Trophoblast cell (in vitro differentiated cells and primary cell): ENCODE measurements around the gene SETX.
"Not testable (repeated sequence)": the region's sequence is repeated elsewhere in the genome, so short reads cannot be mapped to it uniquely, and the experiment has no call there.

Source experiments
- DNase-seq, 2 donors: peaks; one replicate each; pipeline ENCODE4 v3.0.0-alpha.2; 2016
- H2AFZ ChIP-seq: 2 replicates; pipeline ENCODE4 v1.6.1; 2013; ENCODE audit warnings: low read length, moderate library complexity, mild to moderate bottlenecking; ENCODE audit not compliant: insufficient read depth, poor library complexity
- H2AK5ac ChIP-seq: 2 replicates; pipeline ENCODE4 v1.6.1; 2013; ENCODE audit warnings: mild to moderate bottlenecking, low read length
- H2BK120ac ChIP-seq: 2 replicates; pipeline ENCODE4 v1.6.1; 2013; ENCODE audit warnings: low read length, mild to moderate bottlenecking, moderate library complexity; ENCODE audit not compliant: insufficient read depth, poor library complexity
- H2BK12ac ChIP-seq: 2 replicates; pipeline ENCODE4 v1.6.1; 2013; ENCODE audit warnings: mild to moderate bottlenecking, low read length, moderate library complexity
- H2BK5ac ChIP-seq: 2 replicates; pipeline ENCODE4 v1.6.1; 2013; ENCODE audit warnings: low read length, low read depth, moderate library complexity, mild to moderate bottlenecking; ENCODE audit not compliant: poor library complexity
- H3K14ac ChIP-seq: 2 replicates; pipeline ENCODE4 v1.6.1; 2013; ENCODE audit warnings: mild to moderate bottlenecking, low read length
- H3K18ac ChIP-seq: 2 replicates; pipeline ENCODE4 v1.6.1; 2013; ENCODE audit warnings: mild to moderate bottlenecking, low read length
- H3K23ac ChIP-seq: 2 replicates; pipeline ENCODE4 v1.6.1; 2013; ENCODE audit warnings: low read length
- H3K27ac ChIP-seq: 2 replicates; pipeline ENCODE4 v1.5.1; 2013; ENCODE audit warnings: low read depth, mild to moderate bottlenecking, inconsistent platforms, low read length, moderate library complexity
- H3K27me3 ChIP-seq: 2 replicates; pipeline ENCODE4 v1.6.1; 2013; ENCODE audit warnings: inconsistent platforms, mild to moderate bottlenecking, low read length, moderate library complexity; ENCODE audit not compliant: insufficient read depth
- H3K36me3 ChIP-seq, 2 experiments: 1 replicate in 1 of 2; 2 replicates in 1 of 2; pipeline ENCODE4 v1.6.1; 2013; ENCODE audit warnings: low read length in 2 of 2, mild to moderate bottlenecking in 2 of 2, moderate library complexity in 1 of 2; ENCODE audit not compliant: insufficient read depth in 2 of 2, control insufficient read depth in 1 of 2
- H3K4ac ChIP-seq: 2 replicates; pipeline ENCODE4 v1.6.1; 2013; ENCODE audit warnings: low read depth, mild to moderate bottlenecking, low read length, moderate library complexity
- H3K4me1 ChIP-seq, 2 experiments: 1 replicate in 1 of 2; 2 replicates in 1 of 2; pipeline ENCODE4 v1.6.1; 2013; ENCODE audit warnings: low read length in 2 of 2, mild to moderate bottlenecking in 2 of 2, moderate library complexity in 1 of 2; ENCODE audit not compliant: insufficient read depth in 2 of 2, control insufficient read depth in 1 of 2
- H3K4me2 ChIP-seq: 2 replicates; pipeline ENCODE4 v1.6.1; 2013; ENCODE audit warnings: inconsistent platforms, mild to moderate bottlenecking, low read length, moderate library complexity
- H3K4me3 ChIP-seq: 2 replicates; pipeline ENCODE4 v1.5.1; 2013; ENCODE audit warnings: mild to moderate bottlenecking, low read depth, low read length, inconsistent platforms
- H3K79me1 ChIP-seq: one replicate; pipeline ENCODE4 v1.6.1; 2013; ENCODE audit warnings: low read length
- H3K79me2 ChIP-seq: 2 replicates; pipeline ENCODE4 v1.6.1; 2013; ENCODE audit warnings: low read length, mild to moderate bottlenecking; ENCODE audit not compliant: control insufficient read depth, insufficient read depth, poor library complexity
- H3K9ac ChIP-seq: 2 replicates; pipeline ENCODE4 v1.6.1; 2013; ENCODE audit warnings: mild to moderate bottlenecking, low read length
- H3K9me3 ChIP-seq: 2 replicates; pipeline ENCODE4 v1.6.1; 2013; ENCODE audit warnings: low read depth, mild to moderate bottlenecking, control low read depth, inconsistent platforms, low read length; ENCODE audit not compliant: insufficient read depth
- H4K12ac ChIP-seq: 2 replicates; pipeline ENCODE4 v1.6.1; 2013; ENCODE audit warnings: low read depth, mild to moderate bottlenecking, low read length, moderate library complexity
- H4K8ac ChIP-seq: 2 replicates; pipeline ENCODE4 v1.6.1; 2013; ENCODE audit warnings: low read depth, mild to moderate bottlenecking, low read length, moderate library complexity
- H4K91ac ChIP-seq: one replicate; pipeline ENCODE4 v1.6.1; 2013; ENCODE audit warnings: low read depth, mild to moderate bottlenecking, low read length, moderate library complexity
- WGBS: extraction: QIAGEN DNeasy Blood & Tissue Kit; methylation state at CpG from one replicate; pipeline ENCODE4 v1.1.7; 2013; ENCODE audit warnings: missing lambda C conversion rate; ENCODE audit not compliant: insufficient read length, insufficient coverage; ENCODE audit errors: extremely low coverage; 5-methylcytosine and 5-hydroxymethylcytosine counted together

The SETX gene

GRCh38 chr9:132377769-132378168 lies 23.0 kb upstream of the SETX start:
- H3K4ac ChIP-seq, H4K8ac ChIP-seq, H2BK5ac ChIP-seq, H3K18ac ChIP-seq, H3K4me2 ChIP-seq, H2BK120ac ChIP-seq, H3K9ac ChIP-seq, H3K79me1 ChIP-seq, H3K14ac ChIP-seq, H3K27me3 ChIP-seq, H3K27ac ChIP-seq, H3K23ac ChIP-seq, H2AK5ac ChIP-seq, H4K91ac ChIP-seq, H3K79me2 ChIP-seq, H2AFZ ChIP-seq, H4K12ac ChIP-seq, H3K4me1 ChIP-seq, H2BK12ac ChIP-seq, DNase-seq: not testable (repeated sequence)
- no CpG with 5 or more reads among the region's 2 CpGs for WGBS
- peaks cover 15% of the 10 kb centered on the region for H3K9me3 ChIP-seq
- H3K4me3 ChIP-seq, result peak overlapping the region; percentile 38
- peaks cover 30 to 44% of the 10 kb centered on the region in 2 experiments for H3K36me3 ChIP-seq

DNA sequence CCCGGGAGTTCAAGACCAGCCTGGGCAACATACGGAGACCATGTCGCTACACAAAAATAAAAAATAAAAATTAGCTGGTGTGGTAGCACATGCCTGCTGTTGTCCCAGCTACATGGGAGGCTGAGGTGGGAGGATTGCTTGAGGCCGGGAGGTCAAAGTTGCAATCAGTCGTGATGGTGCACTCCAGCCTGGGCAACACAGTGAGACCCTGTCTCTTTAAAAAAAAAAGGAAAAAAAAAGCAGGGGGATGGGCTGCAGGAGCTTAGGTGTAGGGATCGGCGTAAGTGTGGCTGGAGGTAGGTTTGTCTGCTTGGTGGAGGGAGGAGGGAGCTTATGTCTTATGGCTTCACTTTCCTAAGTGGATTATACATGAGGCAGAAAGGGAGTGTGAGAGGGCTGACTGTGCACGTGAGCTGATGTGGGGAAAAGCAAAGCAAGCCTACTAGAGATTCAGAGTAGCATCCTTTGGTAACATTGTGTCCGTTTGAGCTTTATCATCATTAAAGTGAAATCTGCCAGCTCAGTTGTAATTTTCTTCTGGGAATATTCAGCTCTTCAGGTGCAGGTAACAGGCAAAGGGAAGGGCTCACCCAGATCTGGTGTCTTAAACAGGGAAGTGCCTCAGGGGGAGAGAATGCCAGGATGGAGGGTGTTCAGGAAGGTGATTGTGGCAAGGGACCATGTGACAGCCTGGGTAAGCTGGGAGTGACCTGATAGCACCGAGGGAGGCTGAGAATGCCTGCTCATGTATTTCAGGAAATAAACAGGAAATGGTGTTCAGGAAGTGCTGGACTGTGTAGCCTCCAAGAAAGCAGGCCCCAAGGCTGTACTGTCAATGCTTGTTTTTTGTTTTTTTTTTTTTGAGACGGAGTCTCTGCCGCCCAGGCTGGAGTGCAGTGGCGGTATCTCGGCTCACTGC lies 17.6 kb upstream of the SETX start:
- peak in 1 of 2 donors; percentile 8 for DNase-seq
- no peak overlapping the region for H4K12ac ChIP-seq
- H3K36me3 ChIP-seq, result peaks cover 12 to 15% of the 10 kb centered on the region in 2 experiments
- peaks cover 0 to 3% of the 10 kb centered on the region in 2 experiments for H3K4me1 ChIP-seq
- H3K18ac ChIP-seq, result no peak overlapping the region
- WGBS, result no CpG with 5 or more reads among the region's 14 CpGs
- peak overlapping the region; percentile 59 for H4K8ac ChIP-seq
- H3K9ac ChIP-seq, result no peak overlapping the region
- H2AFZ ChIP-seq, result no peak overlapping the region
- no peak overlapping the region for H3K4me2 ChIP-seq
- H2BK120ac ChIP-seq, result no peak overlapping the region
- no peak overlapping the region for H2BK5ac ChIP-seq
- H3K79me2 ChIP-seq, result no peaks in the 10 kb centered on the region
- no peak overlapping the region for H4K91ac ChIP-seq
- H3K27ac ChIP-seq, result no peak overlapping the region
- H3K9me3 ChIP-seq, result peaks cover 4% of the 10 kb centered on the region
- no peak overlapping the region for H3K4me3 ChIP-seq
- H3K79me1 ChIP-seq, result no peaks in the 10 kb centered on the region
- H3K23ac ChIP-seq, result no peak overlapping the region
- H2AK5ac ChIP-seq, result no peak overlapping the region
- H3K14ac ChIP-seq, result no peak overlapping the region
- no peaks in the 10 kb centered on the region for H3K27me3 ChIP-seq
- H3K4ac ChIP-seq, result no peak overlapping the region
- H2BK12ac ChIP-seq, result no peak overlapping the region

- no peak overlapping the region for H3K4me3 ChIP-seq
- H3K36me3 ChIP-seq, result peaks cover 0 to under 1% of the 10 kb centered on the region in 2 experiments
- H3K9ac ChIP-seq, result no peak overlapping the region
- H4K91ac ChIP-seq, result no peak overlapping the region
- H2BK12ac ChIP-seq, result no peak overlapping the region
- peaks cover 0 to 3% of the 10 kb centered on the region in 2 experiments for H3K4me1 ChIP-seq
- H4K12ac ChIP-seq, result no peak overlapping the region
- no peak overlapping the region for H3K27ac ChIP-seq
- H2AK5ac ChIP-seq, result no peak overlapping the region
- H3K9me3 ChIP-seq, result no peaks in the 10 kb centered on the region
- H2AFZ ChIP-seq, result no peak overlapping the region
- no peak overlapping the region for H3K14ac ChIP-seq
- no CpG with 5 or more reads among the region's 4 CpGs for WGBS
- no peak overlapping the region for H2BK120ac ChIP-seq
- DNase-seq, result no peak
- H3K27me3 ChIP-seq, result no peaks in the 10 kb centered on the region
- H3K4ac ChIP-seq, result no peak overlapping the region
- H3K79me2 ChIP-seq, result no peaks in the 10 kb centered on the region
- H2BK5ac ChIP-seq, result no peak overlapping the region
- no peak overlapping the region for H3K23ac ChIP-seq
- H3K79me1 ChIP-seq, result no peaks in the 10 kb centered on the region
- no peak overlapping the region for H3K4me2 ChIP-seq
- H4K8ac ChIP-seq, result no peak overlapping the region
- H3K18ac ChIP-seq, result no peak overlapping the region
Observed at GRCh38 chr9:132370592-132370991, 15.8 kb upstream of the SETX start.

DNA sequence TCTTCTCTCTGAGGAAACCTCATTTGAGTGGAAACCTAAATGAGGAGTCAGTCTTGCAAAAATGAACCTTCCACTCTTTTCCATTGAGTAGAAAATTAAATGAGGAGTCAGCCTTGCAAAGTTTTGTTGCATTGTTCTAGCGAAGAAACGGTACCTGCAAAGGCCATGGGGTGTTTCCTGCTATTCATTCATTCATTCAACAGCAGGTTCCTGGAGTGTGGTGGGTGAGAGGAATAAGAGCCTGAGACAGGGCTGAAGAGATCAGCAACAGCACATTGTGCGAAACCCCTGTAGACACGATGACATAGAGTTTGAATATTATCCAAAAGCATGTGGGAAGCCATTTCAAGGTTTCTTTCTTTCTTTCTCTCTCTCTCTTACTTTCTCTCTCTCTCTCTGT lies 14.6 kb upstream of the SETX start:
- Histone ChIP-seq H3K36me3 (no peaks in the 10 kb centered on the region), H3K9me3 (no peaks in the 10 kb centered on the region), H4K91ac (no peak overlapping the region), H3K9ac (no peak overlapping the region), H4K8ac (no peak overlapping the region), H2BK12ac (no peak overlapping the region), H3K79me1 (no peaks in the 10 kb centered on the region), H3K4ac (no peak overlapping the region), H3K14ac (no peak overlapping the region), H2AFZ (no peak overlapping the region), H2BK120ac (no peak overlapping the region), H3K27me3 (no peaks in the 10 kb centered on the region), H3K4me1 (peaks cover 0 to 3% of the 10 kb centered on the region in 2 experiments), H3K18ac (no peak overlapping the region), H2AK5ac (no peak overlapping the region), H3K23ac (no peak overlapping the region), H3K27ac (no peak overlapping the region), H3K79me2 (no peaks in the 10 kb centered on the region), H3K4me3 (no peak overlapping the region), H4K12ac (no peak overlapping the region), H2BK5ac (no peak overlapping the region), H3K4me2 (no peak overlapping the region)
- no CpG with 5 or more reads among the region's 4 CpGs for WGBS
- no peak for DNase-seq
